Right ventricle myocardium superior (tissue), 1 donor: ENCODE measurements around the gene BMI1. TPM values are rescaled to one million over a fixed set of nuclear protein-coding genes. Genes with fewer than 3 reads are reported as not detected.

ENCODE experiments used
- ATAC-seq: fragments of 200-7000 bp; cut with Tn5 transposase; one replicate; pipeline ENCODE4 v1.9.1; 2020; ENCODE audit warnings: mild to moderate bottlenecking; ENCODE audit not compliant: poor library complexity
- DNase-seq: peaks from one replicate; pipeline ENCODE4 v3.0.0-alpha.2; 2020
- intact Hi-C: fragments of 100-400 bp; cut with DNase I; formaldehyde crosslinking; loops from one replicate; pipeline ENCODE4 v1.11.2; 2022
- total RNA-seq: library from RNA; stranded (reverse); fragmentation: NEBNext Ultra II Directional; extraction: Animal tissue kit (Norgen Biotek cat#: 25700); gene quantifications from one replicate; pipeline ENCODE4 v1.2.1, GENCODE V29; 2021
- donor health status: DM: no; HTN: yes; CAD: no; lungs with severe emphysema.

Gene BMI1
- total RNA-seq, 1 donor from 2014 or later, result 36.5 TPM

- peak; percentile 44 for DNase-seq
- peak; percentile 21 for ATAC-seq
- intact Hi-C loops, result no loop called here
Measured at GRCh38 chr10:22334414-22335172, 13.7 kb downstream of the BMI1 start.

- intact Hi-C loops, result no loop called here
- ATAC-seq (peak; percentile 66), DNase-seq (peak; percentile 67)
Measured at GRCh38 chr10:22335173-22335933, 14.5 kb downstream of the BMI1 start.

- no peak for DNase-seq
- no peak for ATAC-seq
- intact Hi-C loops, result no loop called here
Measured at GRCh38 chr10:22338185-22338900, 17.4 kb downstream of the BMI1 start.

GRCh38 chr10:22338931-22339330 is 18.0 kb downstream of the BMI1 start:
- DNase-seq (no peak), ATAC-seq (no peak)
- intact Hi-C loops, result no loop called here

- DNase-seq (no peak), ATAC-seq (no peak)
- intact Hi-C loops, result no loop called here
Measured at GRCh38 chr10:22339761-22340328, 18.9 kb downstream of the BMI1 start.

GRCh38 chr10:22340329-22341189 is 19.7 kb downstream of the BMI1 start:
- intact Hi-C loops, result no loop called here
- ATAC-seq (peak; percentile 86), DNase-seq (peak; percentile 75)

- ATAC-seq, result peak; percentile 35
- intact Hi-C loops, result no loop called here
- no peak for DNase-seq
Measured at GRCh38 chr10:22341190-22341925, 20.5 kb downstream of the BMI1 start.

DNA sequence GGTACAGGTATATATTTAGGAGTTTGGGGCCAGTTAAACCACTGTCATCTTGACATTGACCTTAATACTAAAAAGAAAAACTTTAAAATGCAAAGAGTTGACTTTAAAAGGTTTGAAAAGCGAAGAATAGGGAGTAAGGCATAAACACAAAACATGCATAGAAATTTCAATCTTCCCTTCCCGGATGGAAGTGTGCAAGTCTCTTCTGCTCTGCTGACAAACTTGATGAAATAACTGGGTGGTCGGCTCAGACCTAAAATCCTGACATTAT is 21.0 kb downstream of the BMI1 start:
- intact Hi-C loops, result no loop called here
- ATAC-seq (no peak), DNase-seq (no peak)

DNA sequence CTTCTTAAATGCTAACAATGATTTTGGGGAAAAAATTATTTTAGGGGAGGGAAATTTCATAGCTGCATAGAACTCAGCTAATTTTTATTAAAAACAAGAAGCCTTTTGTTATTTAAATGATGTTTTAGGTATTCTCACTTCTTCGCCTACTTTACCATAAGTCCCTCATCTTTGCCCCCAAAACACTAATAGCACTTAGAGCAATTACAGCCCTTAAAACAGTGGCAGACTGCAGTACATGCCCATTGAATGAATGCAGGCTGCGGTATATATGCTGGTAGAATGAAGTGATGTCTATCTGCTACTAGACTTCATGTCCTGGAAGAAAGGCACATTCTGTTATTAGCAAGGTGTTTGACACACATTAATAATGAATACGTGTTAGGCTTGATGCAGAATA is 21.5 kb downstream of the BMI1 start:
- intact Hi-C loops, result no loop called here

DNA sequence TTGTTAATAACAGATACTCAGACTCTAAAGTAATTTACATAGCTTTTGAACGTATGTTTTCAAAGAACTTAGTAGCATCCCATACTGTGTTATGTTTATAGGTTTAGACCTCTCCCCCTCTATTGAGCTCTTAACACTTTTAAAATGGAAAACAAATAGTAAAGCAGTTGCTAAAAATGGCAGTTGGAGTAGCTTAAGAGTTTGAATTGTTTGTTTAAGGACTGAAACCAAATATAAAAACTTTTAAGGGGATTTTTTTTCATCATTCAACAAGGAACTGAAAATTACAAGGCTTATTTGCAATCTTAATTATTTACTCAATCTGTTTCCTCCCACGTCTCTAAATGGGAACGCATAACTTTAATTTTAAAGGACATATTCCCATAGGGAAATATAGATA is 22.8 kb downstream of the BMI1 start:
- no peak for DNase-seq
- intact Hi-C loops, result no loop called here

More for the DNA sequence above, 21.5 kb downstream of the BMI1 start:
- ATAC-seq, result no peak
- no peak for DNase-seq

DNA sequence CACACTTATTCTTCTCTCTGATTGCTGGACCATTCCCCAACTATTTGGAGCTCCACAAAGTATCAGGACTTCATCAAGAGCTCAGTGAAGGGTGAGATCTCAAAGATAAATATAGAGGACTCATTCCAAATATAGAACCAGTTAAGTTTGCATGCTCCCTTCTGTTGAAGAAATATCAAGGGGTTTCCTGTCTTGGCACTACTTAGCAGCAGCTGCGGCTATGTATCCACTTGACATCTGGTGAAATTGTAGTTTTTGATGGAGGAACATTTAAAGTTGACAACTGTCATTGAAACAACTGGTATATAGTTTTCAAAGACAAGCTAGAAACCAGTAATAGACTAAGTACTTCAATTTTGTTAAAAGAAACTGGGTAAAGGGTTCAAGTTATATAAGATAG is 23.4 kb downstream of the BMI1 start:
- no peak for ATAC-seq

More for the DNA sequence above, 22.8 kb downstream of the BMI1 start:
- no peak for ATAC-seq

GRCh38 chr10:22344781-22345300 is 23.9 kb downstream of the BMI1 start:
- intact Hi-C loops, result no loop called here
- no peak for ATAC-seq
- no peak for DNase-seq

More for the DNA sequence above, 23.4 kb downstream of the BMI1 start:
- intact Hi-C loops, result no loop called here
- no peak for DNase-seq

DNA sequence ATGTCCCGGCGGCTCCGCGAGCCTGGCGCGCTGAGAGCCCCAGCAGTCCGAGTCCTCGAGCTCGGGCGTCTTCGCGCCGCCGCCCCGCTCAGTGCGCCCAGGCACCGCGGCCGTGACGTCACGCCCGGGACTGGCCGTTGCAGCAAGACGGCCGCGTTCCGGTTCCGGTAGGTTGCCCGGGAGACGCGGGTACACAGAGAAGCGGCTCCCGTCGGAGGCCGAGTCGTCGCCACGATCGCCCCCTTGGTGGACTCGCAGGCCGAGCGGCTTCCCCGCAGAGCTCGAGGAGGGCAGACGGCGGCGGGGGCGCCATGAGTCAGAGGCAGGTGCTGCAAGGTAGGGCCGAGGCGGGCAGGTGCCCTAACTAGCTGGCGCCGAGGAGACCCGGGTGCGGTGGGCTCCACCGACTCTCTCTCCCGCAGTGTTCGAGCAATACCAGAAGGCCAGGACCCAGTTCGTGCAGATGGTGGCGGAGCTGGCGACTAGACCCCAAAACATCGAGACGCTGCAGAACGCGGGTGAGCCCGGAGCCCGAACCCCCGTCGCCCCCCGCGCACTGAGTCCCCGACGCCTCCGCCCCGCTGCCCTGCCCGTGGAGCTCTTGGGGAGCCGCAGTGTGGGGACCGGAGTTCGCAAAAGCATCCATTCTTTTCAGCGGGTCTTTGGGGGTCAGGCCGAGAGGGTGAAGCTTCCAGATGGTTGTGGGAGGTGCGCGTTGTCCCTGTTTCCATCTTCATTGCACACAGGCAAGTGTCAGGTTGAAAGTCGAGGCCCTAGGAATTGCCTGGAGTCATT is 24.6 kb downstream of the BMI1 start, which contains the start of gene SPAG6:
SPAG6 (plus strand) TSS at position 196 of the 795 bp plus-strand sequence; CDS start at position 312, 116 bp downstream.
- DNase-seq (peak; percentile 77), ATAC-seq (no peak)
- intact Hi-C loops, result no loop called here

DNA sequence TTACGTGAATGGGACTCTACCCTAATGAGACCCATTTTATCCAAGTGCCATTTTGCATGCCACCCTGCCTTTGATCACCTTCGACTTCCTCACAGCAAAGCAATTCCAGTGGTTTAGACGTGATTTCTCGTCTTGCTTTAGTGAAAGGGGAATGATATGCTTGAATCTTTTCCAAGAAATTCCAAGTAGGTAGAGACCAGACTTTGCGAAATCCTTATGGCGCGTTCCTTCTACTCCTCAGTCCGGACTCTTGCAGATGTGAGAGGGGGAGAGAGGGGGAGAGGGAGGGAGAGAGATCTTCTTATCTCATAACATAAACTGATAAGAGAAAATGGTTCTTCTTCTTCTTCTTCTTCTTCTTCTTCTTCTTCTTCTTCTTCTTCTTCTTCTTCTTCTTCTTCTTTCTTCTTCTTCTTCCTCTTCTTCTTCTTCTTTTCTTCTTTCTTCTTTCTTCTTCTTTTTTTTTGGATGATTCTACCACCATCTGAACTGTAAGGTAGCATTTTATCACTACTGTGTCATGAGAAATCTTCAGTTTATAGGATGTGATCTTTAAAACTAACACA is 25.3 kb downstream of the BMI1 start:
- intact Hi-C loops, result no loop called here
- DNase-seq (no peak), ATAC-seq (no peak)

DNA sequence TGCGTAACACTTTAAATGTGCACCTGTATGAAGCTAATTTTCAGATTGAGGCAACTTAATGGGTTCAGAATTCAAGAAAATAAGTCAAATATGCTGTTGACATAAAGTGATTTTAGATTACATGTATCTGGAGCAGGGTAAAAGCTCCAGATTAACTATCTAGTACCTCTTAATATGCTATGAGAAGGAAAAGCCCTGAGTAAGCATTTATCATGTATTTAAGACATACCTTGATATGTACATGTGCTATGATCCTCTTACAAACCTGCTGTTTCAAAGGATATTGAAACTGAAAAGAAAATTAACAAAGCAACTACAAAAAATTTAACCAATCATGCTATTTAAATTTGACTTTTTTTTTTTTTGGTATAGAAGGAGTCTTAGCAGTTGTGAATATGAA is 28.9 kb downstream of the BMI1 start:
- DNase-seq (no peak), ATAC-seq (no peak)
- intact Hi-C loops, result no loop called here

DNA sequence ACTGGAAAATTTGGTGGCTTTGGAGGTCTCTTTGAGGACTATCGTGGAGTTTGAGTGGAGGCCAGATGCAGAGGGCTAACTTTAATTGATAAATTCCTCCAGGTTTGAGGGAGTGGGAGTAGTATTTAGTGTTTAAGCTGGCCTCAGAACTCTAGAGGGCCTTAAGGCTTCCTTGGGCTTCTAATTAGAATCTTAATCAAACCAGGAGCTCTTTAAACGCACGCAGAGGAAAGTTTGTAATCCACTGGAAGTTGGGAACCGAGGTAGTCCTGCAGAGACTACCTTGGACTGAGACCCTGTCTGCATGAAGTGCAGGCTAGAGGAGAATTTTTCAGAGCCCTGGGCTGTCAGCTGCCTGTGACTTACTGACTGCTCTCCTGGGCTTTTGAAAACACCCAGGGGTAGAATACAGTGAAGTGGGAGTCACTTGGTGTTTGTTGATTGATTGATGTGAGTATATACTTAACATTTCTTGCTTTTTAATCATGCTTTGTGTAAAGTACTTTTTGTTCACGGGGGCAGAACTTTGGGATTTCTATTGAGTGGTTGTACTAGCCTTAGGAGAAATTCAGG is 30.3 kb downstream of the BMI1 start:
- ATAC-seq, result no peak
- intact Hi-C loops, result no loop called here

More for the DNA sequence above, 30.3 kb downstream of the BMI1 start:
- DNase-seq, result no peak
